ENCODE measurements around the gene BACH2. TPM values are rescaled to one million over a fixed set of nuclear protein-coding genes. Genes with fewer than 3 reads are reported as not detected.

The BACH2 gene
- total and polyA plus RNA-seq, 4 donors = 0.78 to 17.4 (median 3.2) TPM

DNA sequence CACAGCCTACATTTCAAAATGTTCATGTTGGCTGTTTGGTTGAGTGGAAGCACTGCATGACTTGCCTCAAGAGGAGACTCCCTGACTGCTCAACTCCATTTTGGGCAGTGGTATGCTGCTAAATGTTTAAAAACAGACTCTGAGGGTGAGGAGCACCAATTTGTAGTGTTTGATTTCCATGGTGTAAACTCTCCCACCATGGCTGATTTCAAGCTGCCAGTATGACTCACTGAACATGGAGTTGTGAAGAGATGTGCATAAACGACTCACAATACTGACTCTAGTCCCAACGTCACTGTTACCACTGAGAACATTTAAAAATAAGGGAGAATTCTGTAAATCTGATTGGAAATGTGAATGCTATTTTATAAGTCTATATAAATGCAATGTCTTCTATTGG lies 70.4 kb downstream of the BACH2 start:
- ATAC-seq (ENCODE audit: insufficient read depth, low FRiP score) (no peak), DNase-seq (no peak)
- peaks cover 0 to 10% (median 3%) of the 10 kb centered on the region in 5 donors for H3K4me1 ChIP-seq (ENCODE audit: control insufficient read depth in 5 of 5, insufficient read depth in 5 of 5, low read length in 5 of 5)
- no peaks in the 10 kb centered on the region for H3K36me3 ChIP-seq (ENCODE audit: control insufficient read depth in 4 of 4, insufficient read depth in 4 of 4, low read length in 4 of 4)
- H3K4me3 ChIP-seq = no peak overlapping the region
- peaks cover 0 to 4% (median 2%) of the 10 kb centered on the region in 4 donors for H3K9me3 ChIP-seq (ENCODE audit: control insufficient read depth in 4 of 4, insufficient read depth in 3 of 4, low read length in 3 of 4)
- TF ChIP-seq, protein P1, sequence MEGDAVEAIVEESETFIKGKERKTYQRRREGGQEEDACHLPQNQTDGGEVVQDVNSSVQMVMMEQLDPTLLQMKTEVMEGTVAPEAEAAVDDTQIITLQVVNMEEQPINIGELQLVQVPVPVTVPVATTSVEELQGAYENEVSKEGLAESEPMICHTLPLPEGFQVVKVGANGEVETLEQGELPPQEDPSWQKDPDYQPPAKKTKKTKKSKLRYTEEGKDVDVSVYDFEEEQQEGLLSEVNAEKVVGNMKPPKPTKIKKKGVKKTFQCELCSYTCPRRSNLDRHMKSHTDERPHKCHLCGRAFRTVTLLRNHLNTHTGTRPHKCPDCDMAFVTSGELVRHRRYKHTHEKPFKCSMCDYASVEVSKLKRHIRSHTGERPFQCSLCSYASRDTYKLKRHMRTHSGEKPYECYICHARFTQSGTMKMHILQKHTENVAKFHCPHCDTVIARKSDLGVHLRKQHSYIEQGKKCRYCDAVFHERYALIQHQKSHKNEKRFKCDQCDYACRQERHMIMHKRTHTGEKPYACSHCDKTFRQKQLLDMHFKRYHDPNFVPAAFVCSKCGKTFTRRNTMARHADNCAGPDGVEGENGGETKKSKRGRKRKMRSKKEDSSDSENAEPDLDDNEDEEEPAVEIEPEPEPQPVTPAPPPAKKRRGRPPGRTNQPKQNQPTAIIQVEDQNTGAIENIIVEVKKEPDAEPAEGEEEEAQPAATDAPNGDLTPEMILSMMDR (IDR thresholded peaks at IDR 0.05; ENCODE audit: control extremely low read depth, extremely low read depth) = no peak
- WGBS, 2 donors = 83 to 87% methylated on average over 2 of the region's 2 CpGs
- no peak overlapping the region for H3K27ac ChIP-seq (ENCODE audit: low read depth in 1 of 2, low read length in 1 of 2)
- H3K27me3 ChIP-seq (ENCODE audit: control insufficient read depth in 3 of 3, insufficient read depth in 3 of 3, low read length in 2 of 3) = no peaks in the 10 kb centered on the region
- H3K9ac ChIP-seq (ENCODE audit: insufficient read depth in 1 of 2, low read length in 2 of 2) = no peak overlapping the region

DNA sequence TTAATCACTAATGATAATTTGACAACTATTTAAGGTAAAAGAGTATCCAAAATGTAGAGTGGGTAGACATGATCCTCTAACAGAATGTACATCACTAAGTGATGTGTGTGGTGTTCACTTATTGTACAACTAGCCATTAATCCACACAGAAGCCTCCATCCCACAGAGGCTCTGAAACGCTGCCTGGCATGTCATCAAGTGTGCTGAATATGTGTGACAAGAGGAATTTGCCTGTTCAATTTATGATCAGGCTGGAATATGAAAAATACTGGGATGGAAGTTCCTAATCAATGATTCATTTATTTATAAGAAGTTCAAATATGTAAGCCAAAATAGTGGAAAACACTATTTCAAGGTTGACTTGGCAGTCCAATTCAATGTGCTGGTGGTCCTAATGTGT lies 72.4 kb downstream of the BACH2 start:
- Histone ChIP-seq H3K4me3 (no peak overlapping the region), H3K27ac (ENCODE audit: low read depth in 1 of 2, low read length in 1 of 2) (no peak overlapping the region)
- TF ChIP-seq, protein P1 (IDR thresholded peaks at IDR 0.05; ENCODE audit: control extremely low read depth, extremely low read depth) = no peak

DNA sequence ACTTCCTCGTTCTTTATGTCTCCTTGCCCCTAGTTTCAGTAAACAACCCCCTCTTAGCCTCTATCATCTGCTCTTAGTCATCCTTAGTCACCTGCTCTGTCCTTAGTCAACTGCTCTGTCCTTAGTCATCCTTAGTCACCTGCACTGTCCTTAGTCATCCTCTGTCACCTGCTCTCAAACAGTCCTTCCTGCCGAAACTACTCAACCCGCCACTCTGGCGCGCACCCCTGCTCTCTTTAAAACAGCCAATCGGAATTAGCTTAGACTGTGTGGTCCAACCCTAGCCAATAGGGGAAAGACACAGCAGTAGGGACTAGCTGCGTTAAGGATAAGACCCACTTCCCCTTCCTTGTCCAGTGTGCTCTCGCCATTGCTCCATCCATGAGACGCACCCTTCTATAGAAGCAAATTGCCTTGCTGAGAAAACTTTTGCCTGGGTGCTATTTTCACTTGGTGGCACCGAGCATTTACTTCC lies 73.9 kb downstream of the BACH2 start:
- WGBS, 2 donors = 93 to 97% methylated on average over 10 of the region's 10 CpGs
- no peak overlapping the region for H3K9ac ChIP-seq (ENCODE audit: insufficient read depth in 1 of 2, low read length in 2 of 2)
- no peak overlapping the region for H3K27ac ChIP-seq (ENCODE audit: low read depth in 1 of 2, low read length in 1 of 2)
- H3K27me3 ChIP-seq (ENCODE audit: control insufficient read depth in 3 of 3, insufficient read depth in 3 of 3, low read length in 2 of 3) = no peaks in the 10 kb centered on the region
- no peak for DNase-seq
- TF ChIP-seq, protein P1 (IDR thresholded peaks at IDR 0.05; ENCODE audit: control extremely low read depth, extremely low read depth) = no peak
- ATAC-seq (ENCODE audit: insufficient read depth, low FRiP score) = no peak
- H3K4me3 ChIP-seq = no peak overlapping the region
- H3K36me3 ChIP-seq (ENCODE audit: control insufficient read depth in 4 of 4, insufficient read depth in 4 of 4, low read length in 4 of 4) = no peaks in the 10 kb centered on the region
- peaks cover 5 to 30% (median 21%) of the 10 kb centered on the region in 5 donors for H3K4me1 ChIP-seq (ENCODE audit: control insufficient read depth in 5 of 5, insufficient read depth in 5 of 5, low read length in 5 of 5)
- H3K9me3 ChIP-seq (ENCODE audit: control insufficient read depth in 4 of 4, insufficient read depth in 3 of 4, low read length in 3 of 4) = peaks cover 0 to 4% (median 1%) of the 10 kb centered on the region in 4 donors

More for the DNA sequence above, 72.4 kb downstream of the BACH2 start:
- Histone ChIP-seq H3K9ac (ENCODE audit: insufficient read depth in 1 of 2, low read length in 2 of 2) (no peak overlapping the region), H3K4me1 (ENCODE audit: control insufficient read depth in 5 of 5, insufficient read depth in 5 of 5, low read length in 5 of 5) (peaks cover 2 to 16% (median 12%) of the 10 kb centered on the region in 5 donors), H3K36me3 (ENCODE audit: control insufficient read depth in 4 of 4, insufficient read depth in 4 of 4, low read length in 4 of 4) (no peaks in the 10 kb centered on the region), H3K27me3 (ENCODE audit: control insufficient read depth in 3 of 3, insufficient read depth in 3 of 3, low read length in 2 of 3) (no peaks in the 10 kb centered on the region), H3K9me3 (ENCODE audit: control insufficient read depth in 4 of 4, insufficient read depth in 3 of 4, low read length in 3 of 4) (peaks cover 0 to 4% (median 2%) of the 10 kb centered on the region in 4 donors)
- WGBS, 2 donors = 88 to 89% methylated on average over 1 of the region's 1 CpG
- ATAC-seq (ENCODE audit: insufficient read depth, low FRiP score) (no peak), DNase-seq (no peak)

- Histone ChIP-seq H3K4me1 (ENCODE audit: control insufficient read depth in 5 of 5, insufficient read depth in 5 of 5, low read length in 5 of 5) (peaks cover 5 to 37% (median 24%) of the 10 kb centered on the region in 5 donors), H3K4me3 (no peak overlapping the region), H3K36me3 (ENCODE audit: control insufficient read depth in 4 of 4, insufficient read depth in 4 of 4, low read length in 4 of 4) (no peaks in the 10 kb centered on the region), H3K9ac (ENCODE audit: insufficient read depth in 1 of 2, low read length in 2 of 2) (no peak overlapping the region), H3K9me3 (ENCODE audit: control insufficient read depth in 4 of 4, insufficient read depth in 3 of 4, low read length in 3 of 4) (peaks cover 0 to 4% (median 1%) of the 10 kb centered on the region in 4 donors), H3K27me3 (ENCODE audit: control insufficient read depth in 3 of 3, insufficient read depth in 3 of 3, low read length in 2 of 3) (no peaks in the 10 kb centered on the region), H3K27ac (ENCODE audit: low read depth in 1 of 2, low read length in 1 of 2) (no peak overlapping the region)
- WGBS, 2 donors = 98 to 100% methylated on average over 1 of the region's 1 CpG
- ATAC-seq (ENCODE audit: insufficient read depth, low FRiP score) (no peak), DNase-seq (no peak)
- TF ChIP-seq, protein P1 (IDR thresholded peaks at IDR 0.05; ENCODE audit: control extremely low read depth, extremely low read depth) = no peak
These were observed 74.6 kb downstream of the BACH2 start for GRCh38 chr6:90222008-90222407.
